K562 treated with DMSO at 1 percent for 12 hours (cell line): ENCODE data around the gene LCOR. TPM values are rescaled to one million over a fixed set of nuclear protein-coding genes. Genes with fewer than 3 reads are reported as not detected.

Source experiments
- total RNA-seq: library from RNA; unstranded; fragments of 300-600 nt; gene quantifications from 2 replicates; pipeline ENCODE4 v1.2.3, GENCODE V29; 2022; ENCODE audit not compliant: insufficient read depth

The LCOR gene
- 0.90 and 5.5 TPM in 2 replicates for total RNA-seq

GRCh38 chr10:96831867-96832720 is at the start of gene LCOR:
Gene LCOR (plus strand): TSS chr10:96832298. CDS start chr10:96949058, 116,760 bp downstream.

Other genes starting within 250 kb of the LCOR start
- gene TM9SF3, start 245.3 kb upstream of the LCOR start, total RNA-seq = 10.0 and 27.8 TPM in 2 replicates
- gene PIK3AP1, start 111.8 kb upstream of the LCOR start, total RNA-seq = 1.4 and 1.8 TPM in 2 replicates